Epithelial cell of esophagus (primary cell): ENCODE results near the gene AP2S1.
"Not testable (repeated sequence)": the region's sequence is repeated elsewhere in the genome, so short reads cannot be mapped to it uniquely, and the experiment has no call there.

Experiments used
- DNase-seq: peaks from one replicate; pipeline ENCODE4 v3.0.0; 2010; ENCODE audit warnings: low read depth
- H3K4me3 ChIP-seq: 2 replicates; pipeline ENCODE4 v1.5.1; 2011; ENCODE audit warnings: mild to moderate bottlenecking, low read length, control low read depth
- TF ChIP-seq, protein P1 (sequence below): IDR thresholded peaks from 2 replicates; pipeline ENCODE4 v1.5.1; 2011; ENCODE audit warnings: low read depth, mild to moderate bottlenecking, low read length, control low read depth, inconsistent platforms; ENCODE audit not compliant: insufficient read depth; ENCODE audit errors: missing control alignments

Gene AP2S1

DNA sequence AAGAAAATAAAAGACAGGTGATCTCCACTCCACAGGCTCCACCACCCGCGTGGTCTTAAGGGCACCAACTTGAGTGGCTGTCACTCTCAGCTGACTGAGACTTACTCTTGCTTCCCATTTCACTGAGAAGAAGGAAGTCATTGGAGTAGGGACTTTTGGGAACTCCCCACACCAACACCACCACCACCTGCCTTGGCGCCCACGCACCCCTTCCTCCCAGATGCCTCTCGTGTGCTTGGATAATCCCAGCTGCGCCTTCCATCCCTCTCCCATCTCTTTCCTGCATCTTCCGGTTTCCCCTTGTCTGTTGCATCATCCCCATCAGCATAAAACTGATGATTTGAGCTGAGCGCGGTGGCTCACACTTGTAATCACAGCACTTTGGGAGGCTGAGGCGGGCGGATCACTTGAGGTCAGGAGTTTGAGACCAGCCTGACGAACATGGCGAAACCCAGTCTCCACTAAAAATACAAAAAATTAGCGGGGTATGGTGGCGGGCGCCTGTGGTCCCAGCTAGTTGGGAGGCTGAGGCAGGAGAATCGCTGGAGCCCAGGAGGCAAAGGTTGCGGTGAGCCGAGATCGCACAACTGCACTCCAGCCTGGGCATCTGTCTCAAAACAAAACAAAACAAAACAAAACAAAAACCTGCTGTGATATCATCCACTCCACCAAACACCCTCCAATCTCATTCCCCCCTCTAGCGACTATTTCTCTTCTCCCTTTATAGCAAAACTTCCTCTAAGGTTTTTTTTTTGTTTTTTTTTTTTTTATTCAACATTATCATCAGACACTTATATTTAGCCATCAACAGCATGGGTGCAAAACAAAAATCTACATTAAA lies 25.5 kb downstream of the AP2S1 start:
- TF ChIP-seq, protein P1, sequence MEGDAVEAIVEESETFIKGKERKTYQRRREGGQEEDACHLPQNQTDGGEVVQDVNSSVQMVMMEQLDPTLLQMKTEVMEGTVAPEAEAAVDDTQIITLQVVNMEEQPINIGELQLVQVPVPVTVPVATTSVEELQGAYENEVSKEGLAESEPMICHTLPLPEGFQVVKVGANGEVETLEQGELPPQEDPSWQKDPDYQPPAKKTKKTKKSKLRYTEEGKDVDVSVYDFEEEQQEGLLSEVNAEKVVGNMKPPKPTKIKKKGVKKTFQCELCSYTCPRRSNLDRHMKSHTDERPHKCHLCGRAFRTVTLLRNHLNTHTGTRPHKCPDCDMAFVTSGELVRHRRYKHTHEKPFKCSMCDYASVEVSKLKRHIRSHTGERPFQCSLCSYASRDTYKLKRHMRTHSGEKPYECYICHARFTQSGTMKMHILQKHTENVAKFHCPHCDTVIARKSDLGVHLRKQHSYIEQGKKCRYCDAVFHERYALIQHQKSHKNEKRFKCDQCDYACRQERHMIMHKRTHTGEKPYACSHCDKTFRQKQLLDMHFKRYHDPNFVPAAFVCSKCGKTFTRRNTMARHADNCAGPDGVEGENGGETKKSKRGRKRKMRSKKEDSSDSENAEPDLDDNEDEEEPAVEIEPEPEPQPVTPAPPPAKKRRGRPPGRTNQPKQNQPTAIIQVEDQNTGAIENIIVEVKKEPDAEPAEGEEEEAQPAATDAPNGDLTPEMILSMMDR, result no peak
- no peak for DNase-seq
- no peak overlapping the region for H3K4me3 ChIP-seq

DNA sequence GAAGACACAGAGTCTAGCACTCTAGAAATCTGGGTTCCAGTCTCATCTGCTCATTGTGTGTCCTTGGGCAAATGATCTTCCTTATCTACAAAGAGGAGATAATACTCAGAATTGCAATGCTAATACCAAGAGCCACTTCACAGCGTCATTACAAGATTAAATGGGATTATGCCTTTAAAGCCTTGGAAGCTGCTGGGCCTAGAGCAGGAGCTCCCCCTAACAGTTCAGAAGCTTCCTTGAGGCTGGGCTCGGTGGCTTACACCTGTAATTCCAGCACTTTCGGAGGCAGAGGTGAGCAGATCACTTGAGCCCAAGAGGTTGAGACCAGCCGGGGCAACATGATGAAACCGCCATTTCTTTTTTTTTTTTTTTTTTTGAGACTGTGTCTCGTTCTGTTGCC lies 27.6 kb downstream of the AP2S1 start:
- DNase-seq, result no peak
- no peak overlapping the region for H3K4me3 ChIP-seq
- TF ChIP-seq, protein P1, result no peak

DNA sequence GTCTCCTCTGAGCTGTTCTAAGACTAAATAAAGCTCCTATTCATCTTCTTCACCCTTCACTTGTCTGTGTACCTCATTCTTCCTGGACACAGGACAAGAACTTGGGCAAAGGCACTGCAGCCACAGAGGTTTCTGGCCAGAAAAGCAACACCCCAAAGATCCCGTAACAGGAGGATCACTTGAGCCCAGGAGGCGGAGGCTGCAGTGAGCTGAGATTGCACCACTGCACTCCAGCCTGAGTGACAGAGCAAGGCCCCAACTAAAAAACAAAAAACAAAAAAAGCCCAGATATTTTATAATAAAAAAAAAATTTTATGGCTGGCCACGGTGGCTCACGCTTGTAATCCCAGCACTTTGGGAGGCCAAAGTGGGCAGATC lies 28.2 kb downstream of the AP2S1 start:
- H3K4me3 ChIP-seq, DNase-seq: not testable (repeated sequence)

DNA sequence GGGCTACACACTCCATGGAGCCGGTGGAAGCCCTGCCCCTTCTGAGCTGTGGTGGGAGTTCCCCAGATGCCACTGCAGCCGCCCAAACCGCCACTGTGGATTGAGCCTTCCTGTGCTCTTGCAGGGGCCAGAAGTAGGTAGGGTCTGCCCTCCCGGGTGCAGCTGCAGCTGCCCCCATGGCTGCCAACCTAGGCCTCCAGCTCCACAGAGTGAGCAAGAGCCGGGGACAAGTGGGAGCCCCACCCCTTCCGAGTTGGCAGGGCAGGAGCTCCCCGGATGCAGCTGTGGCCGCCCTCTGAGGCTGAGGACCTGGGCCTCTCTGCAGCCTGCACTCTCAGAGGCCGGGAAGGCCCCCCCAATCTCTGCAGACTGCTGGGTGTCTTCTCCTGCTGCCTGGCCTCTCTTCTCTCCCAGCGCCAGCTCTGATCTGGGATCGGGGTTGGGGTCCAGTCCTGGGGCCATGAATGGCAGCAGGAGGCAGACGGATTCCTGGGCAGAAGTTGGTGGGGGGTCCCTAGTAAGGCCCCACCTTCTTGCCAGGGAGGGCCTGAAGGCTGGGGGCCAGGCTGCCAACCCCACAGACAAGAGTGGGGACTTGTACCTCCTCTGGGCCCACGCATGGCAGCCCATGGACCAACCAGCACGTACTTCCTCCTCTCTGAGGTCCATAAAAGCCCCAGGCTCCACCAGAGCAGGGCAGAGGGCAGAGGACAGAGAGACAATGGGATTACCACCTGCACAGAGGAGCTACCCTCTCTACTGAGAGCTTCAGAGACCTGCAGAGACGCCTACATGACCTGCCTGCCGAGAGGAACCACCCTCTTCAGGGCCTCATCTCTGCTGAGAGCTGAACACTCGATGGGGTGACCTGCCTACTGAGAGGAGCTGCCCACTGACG lies 28.9 kb downstream of the AP2S1 start:
- H3K4me3 ChIP-seq, result no peak overlapping the region
- TF ChIP-seq, protein P1, result no peak
- no peak for DNase-seq

DNA sequence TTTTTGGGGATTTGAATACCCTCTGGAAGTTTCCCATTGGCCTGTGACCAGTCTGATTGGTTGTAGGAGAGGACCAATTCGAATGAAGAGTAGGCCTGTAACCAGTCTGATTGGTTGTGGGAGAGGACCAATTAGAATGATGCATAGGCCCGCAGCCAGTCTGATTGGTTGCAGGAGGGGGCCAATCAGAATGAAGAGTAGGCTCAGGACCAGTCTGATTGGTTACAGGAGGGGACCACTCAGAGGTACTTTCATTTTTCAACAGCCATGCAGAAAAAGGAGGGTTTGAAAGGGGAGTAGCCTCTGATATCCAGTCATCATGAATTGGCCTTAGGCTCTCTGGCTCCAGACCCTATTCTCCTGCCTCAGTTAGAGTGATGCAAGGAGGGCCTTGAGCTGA lies 31.8 kb downstream of the AP2S1 start:
- DNase-seq, result no peak
- TF ChIP-seq, protein P1, result no peak
- no peak overlapping the region for H3K4me3 ChIP-seq

DNA sequence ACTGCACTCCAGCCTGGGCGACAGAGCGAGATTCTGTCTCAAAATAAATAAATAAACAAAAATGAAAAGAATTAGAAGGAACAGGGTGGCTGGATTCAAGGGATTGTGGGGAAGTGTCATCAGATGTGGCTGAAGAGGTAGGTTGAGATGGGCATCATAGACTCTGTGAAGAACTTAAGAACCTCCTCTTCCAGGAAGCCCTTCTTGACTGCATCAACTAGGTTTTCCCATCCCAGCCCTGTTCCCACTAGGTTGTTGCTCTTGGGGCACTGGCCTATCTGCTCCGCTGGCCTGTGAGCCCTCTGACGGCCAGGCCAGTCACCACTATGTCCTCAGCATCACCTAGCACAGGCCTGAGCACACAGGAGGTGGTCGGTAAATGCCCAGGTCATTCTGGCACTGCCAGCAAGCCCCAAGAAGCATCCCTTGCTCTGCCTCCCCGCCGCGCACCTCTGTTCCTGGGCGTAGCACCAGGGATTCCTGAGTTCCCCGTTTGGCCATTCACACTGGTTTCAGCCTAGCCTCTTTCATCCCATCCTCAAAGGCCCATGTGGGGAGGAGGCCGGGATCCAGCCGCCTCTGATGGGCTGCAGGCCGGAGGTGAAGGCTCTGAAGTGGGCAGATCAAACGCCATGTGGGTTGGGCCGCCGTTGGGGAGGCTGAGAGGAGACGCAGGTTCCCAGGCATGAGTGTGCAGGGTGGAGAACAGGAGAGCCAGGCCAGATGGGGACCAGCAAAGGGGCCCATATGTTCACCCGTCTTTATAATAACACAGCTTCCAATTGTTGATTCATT lies 34.6 kb downstream of the AP2S1 start:
- TF ChIP-seq, protein P1, result no peak
- no peak for DNase-seq
- H3K4me3 ChIP-seq, result no peak overlapping the region
